Activated T-helper 2 cell treated with anti-CD3 and anti-CD28 coated beads, Interferon-gamma antibody, Interleukin-2, Interleukin-4, amounts not matched to agents 10 μg/mL and 5 μg/mL and 100 μg/mL, durations not matched to agents 14 hours and 24 hours and 36 hours (primary cell): ENCODE results near the gene FAM13C. TPM values are rescaled to one million over a fixed set of nuclear protein-coding genes. Genes with fewer than 3 reads are reported as not detected.
"Not testable (repeated sequence)": the region's sequence is repeated elsewhere in the genome, so short reads cannot be mapped to it uniquely, and the experiment has no call there.

Experiments
- DNase-seq: peaks from one replicate; pipeline ENCODE4 v3.0.0; 2021; ENCODE audit warnings: low spot score
- H3K27ac Mint-ChIP-seq: one replicate; pipeline ENCODE4 v1.8.0; 2021; ENCODE audit warnings: mixed read lengths
- H3K27me3 Mint-ChIP-seq: one replicate; pipeline ENCODE4 v1.8.0; 2021; ENCODE audit warnings: low read depth, mixed read lengths
- H3K36me3 Mint-ChIP-seq: one replicate; pipeline ENCODE4 v1.8.0; 2021; ENCODE audit warnings: low read depth, mixed read lengths
- H3K4me1 Mint-ChIP-seq: one replicate; pipeline ENCODE4 v1.8.0; 2021; ENCODE audit warnings: low read depth, mixed read lengths
- H3K4me3 Mint-ChIP-seq: one replicate; pipeline ENCODE4 v1.8.0; 2021; ENCODE audit warnings: low read depth, mild to moderate bottlenecking, moderate library complexity, mixed read lengths
- H3K9me3 Mint-ChIP-seq: one replicate; pipeline ENCODE4 v1.8.0; 2021; ENCODE audit warnings: mixed read lengths
- intact Hi-C: fragments of 100-400 bp; cut with micrococcal nuclease; formaldehyde crosslinking; loops from one replicate; pipeline ENCODE4 v1.15.1; 2023
- total RNA-seq: library from RNA; stranded (reverse); gene quantifications from 2 replicates; pipeline ENCODE4 v1.2.3, GENCODE V29; 2022

FAM13C gene
- total RNA-seq, 1 donor from 2014 or later: not detected

DNA sequence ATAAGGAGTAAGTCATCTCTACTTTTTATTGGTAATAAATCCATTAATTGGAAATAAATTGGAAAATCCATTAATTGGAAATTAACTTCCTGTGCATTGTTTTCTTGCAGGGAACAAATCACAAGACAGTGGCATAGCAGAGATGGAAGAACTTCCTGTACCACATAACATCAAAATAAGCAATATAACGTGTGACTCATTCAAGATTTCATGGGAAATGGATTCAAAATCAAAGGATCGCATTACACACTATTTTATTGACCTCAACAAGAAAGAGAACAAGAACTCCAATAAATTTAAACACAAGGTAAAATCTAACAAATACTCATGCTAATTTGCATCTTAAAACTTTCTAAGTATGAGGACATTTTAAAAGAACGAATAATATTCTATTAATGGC is 128.2 kb downstream of the FAM13C start:
- no peak for DNase-seq
- intact Hi-C loops: no loop called here
- Mint-ChIP-seq H3K27ac (no peak overlapping the region), H3K27me3 (no peaks in the 10 kb centered on the region), H3K4me1 (no peaks in the 10 kb centered on the region), H3K9me3 (no peaks in the 10 kb centered on the region), H3K4me3 (no peak overlapping the region), H3K36me3 (no peaks in the 10 kb centered on the region)

DNA sequence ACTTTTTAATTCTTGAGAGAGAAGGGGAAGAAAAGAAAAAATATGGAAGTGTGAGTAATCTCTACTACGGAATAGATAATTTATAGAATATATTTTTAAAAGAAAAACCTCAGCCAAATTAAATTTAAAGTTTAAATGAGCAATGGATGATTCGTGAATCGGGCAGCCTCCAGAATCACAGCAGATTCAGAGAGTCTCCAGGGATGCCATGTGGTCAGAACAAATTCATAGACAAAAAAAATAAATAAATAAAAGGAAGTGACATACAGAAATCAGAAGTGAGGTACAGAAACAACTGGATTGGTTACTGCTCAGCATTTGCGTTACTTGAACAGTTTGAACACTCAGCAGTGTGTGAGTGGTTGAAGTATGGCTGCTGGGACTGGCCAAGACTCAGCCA is 132.9 kb downstream of the FAM13C start:
- intact Hi-C loops: no loop called here

DNA sequence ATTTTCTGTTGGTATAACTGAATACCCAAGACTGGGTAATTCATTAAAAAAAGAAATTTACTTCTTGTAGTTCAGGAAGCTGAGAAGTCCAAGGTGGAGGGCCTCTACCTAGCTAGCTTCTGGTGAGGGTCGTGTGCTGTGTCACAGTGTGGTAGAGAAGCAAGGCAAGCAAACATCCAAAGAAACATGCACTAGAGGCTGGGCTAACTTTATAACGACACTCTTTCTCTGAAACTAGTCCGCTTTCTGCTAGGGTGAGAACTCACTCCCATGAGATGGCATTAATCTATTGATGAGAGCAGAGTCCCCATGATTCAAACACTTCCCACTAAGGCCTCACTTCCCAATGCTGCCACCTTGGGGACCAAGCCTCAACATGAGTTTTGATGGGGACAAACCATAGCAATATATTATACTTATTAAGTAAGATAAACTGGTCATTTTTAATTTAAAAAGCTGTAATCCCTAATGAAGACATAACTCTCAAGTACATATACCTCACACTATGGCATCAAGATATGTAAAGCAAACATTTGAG is 135.1 kb downstream of the FAM13C start:
- intact Hi-C loops: no loop called here
- Mint-ChIP-seq H3K27me3 (no peaks in the 10 kb centered on the region), H3K36me3 (no peaks in the 10 kb centered on the region), H3K4me3 (no peak overlapping the region), H3K9me3 (no peaks in the 10 kb centered on the region), H3K27ac (no peak overlapping the region), H3K4me1 (no peaks in the 10 kb centered on the region)
- DNase-seq: no peak

More for the DNA sequence above, 132.9 kb downstream of the FAM13C start:
- no peak overlapping the region for H3K27ac Mint-ChIP-seq
- H3K9me3 Mint-ChIP-seq: no peaks in the 10 kb centered on the region
- H3K27me3 Mint-ChIP-seq: no peaks in the 10 kb centered on the region
- H3K36me3 Mint-ChIP-seq: no peaks in the 10 kb centered on the region
- H3K4me3 Mint-ChIP-seq: no peak overlapping the region
- no peak for DNase-seq
- no peaks in the 10 kb centered on the region for H3K4me1 Mint-ChIP-seq

DNA sequence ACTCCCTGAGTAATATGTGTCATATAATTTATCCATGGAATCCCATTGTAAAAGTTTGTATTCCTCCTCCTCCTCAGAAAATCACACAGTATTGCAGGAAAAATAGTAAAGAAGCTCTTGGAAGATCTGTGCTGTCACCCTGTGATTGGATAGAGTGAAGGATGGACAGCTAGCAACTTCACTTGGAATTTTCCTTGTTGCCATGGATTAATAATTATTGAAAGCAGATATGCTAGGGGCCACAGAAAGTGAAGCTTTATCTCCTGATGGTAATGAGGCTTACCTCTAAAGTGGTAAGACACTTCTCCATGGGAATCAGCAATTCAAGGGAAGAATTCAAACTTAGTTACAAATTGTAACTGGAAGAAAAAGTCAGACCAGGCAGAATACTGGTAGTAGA is 137.1 kb downstream of the FAM13C start:
- H3K27me3 Mint-ChIP-seq: no peaks in the 10 kb centered on the region
- H3K4me1 Mint-ChIP-seq: no peaks in the 10 kb centered on the region
- no peaks in the 10 kb centered on the region for H3K9me3 Mint-ChIP-seq
- H3K27ac Mint-ChIP-seq: no peak overlapping the region
- DNase-seq: no peak
- no peaks in the 10 kb centered on the region for H3K36me3 Mint-ChIP-seq
- intact Hi-C loops: no loop called here
- H3K4me3 Mint-ChIP-seq: no peak overlapping the region

DNA sequence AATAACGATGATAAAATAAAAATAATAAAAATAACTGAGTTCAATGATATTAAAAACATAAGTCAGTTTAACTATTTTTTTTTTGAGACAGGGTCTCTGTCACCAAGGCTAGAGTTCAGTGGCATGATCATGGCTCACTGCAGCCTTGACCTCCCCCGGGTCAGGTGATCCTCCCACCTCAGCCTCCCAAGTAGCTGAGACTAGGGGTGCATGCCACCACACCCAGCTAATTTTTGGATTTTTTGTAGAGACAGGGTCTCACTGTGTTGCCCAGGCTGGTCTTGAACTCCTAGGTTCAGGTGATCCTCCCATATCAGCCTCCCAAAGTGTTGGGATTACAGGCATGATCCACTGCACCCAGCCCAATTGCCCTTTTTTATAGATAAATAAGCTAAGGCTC is 138.8 kb downstream of the FAM13C start:
- H3K27me3 Mint-ChIP-seq, H3K4me3 Mint-ChIP-seq, H3K9me3 Mint-ChIP-seq, H3K36me3 Mint-ChIP-seq, H3K27ac Mint-ChIP-seq, H3K4me1 Mint-ChIP-seq, intact Hi-C loops, DNase-seq: not testable (repeated sequence)

DNA sequence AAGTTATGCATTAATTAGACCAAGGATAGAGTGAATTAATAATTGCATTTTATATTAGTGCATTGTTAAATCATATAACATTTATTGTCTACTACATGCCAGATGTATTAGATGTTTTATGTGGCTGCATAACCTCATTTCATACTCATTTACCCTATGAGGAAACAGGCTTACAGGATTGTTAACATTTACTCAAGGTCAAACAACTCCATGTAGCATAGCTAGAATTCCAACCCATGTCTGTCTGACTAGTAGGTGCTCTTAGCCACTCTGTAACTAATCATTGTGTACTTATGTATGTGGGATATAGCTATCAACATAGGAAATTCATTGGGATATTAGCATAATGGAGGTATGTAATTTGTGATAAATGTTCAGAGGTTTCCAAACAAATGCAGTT is 139.6 kb downstream of the FAM13C start:
- H3K27me3 Mint-ChIP-seq: no peaks in the 10 kb centered on the region
- intact Hi-C loops: no loop called here
- H3K27ac Mint-ChIP-seq: no peak overlapping the region
- no peaks in the 10 kb centered on the region for H3K9me3 Mint-ChIP-seq
- no peaks in the 10 kb centered on the region for H3K4me1 Mint-ChIP-seq
- DNase-seq: no peak
- H3K36me3 Mint-ChIP-seq: no peaks in the 10 kb centered on the region
- no peak overlapping the region for H3K4me3 Mint-ChIP-seq

DNA sequence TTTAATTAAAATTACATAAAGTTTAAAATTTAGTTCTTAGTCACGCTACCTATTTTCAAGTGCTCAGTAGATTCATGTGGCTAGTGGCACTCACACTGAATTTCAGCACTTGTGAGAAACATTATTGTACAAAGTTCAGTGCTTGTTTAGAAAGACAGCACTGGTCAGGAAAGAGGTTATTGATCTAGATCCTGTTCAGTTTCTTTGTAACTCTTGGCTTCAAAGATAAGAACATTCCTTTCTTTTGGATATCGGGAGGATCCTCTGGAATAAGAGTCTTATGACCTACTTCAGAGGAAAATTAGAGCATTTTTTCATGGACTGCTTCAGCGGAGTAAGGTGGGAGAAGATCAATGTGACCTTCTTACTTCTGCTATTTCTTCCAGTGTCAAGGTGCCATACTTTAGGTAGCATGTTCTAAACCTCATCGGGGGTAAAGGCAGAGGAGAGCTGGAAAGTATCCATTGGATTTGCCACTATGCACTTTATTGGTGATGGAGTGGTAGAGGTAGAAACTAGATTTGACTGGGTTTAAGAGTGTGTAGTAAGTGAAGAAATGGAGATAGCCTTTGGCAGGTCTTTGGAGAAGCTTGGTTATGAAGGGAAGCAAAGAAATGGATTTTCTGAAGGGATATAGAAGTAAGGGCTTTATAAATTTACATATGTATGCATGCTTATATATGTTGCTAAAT is 146.0 kb downstream of the FAM13C start:
- no peaks in the 10 kb centered on the region for H3K9me3 Mint-ChIP-seq

DNA sequence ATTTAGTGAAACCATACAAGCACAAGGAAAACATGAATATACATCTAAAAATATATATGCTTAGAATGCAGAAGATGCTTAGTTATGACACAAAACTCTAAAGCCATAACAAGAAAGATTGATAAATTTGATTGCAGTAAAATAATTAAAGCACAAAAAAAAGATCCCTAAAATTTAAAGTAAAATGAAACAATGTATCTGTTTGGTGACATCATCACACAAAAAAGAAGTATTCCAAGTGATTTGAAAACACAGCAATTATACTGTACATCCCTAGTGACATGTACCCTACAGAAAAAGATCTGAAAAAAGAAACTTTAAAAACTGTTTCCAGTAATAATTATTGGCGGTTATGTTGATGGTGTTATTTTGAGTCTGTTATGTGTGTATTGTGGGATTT is 148.2 kb downstream of the FAM13C start:
- intact Hi-C loops: no loop called here

More for the DNA sequence above, 146.0 kb downstream of the FAM13C start:
- H3K4me1 Mint-ChIP-seq: no peaks in the 10 kb centered on the region
- no peaks in the 10 kb centered on the region for H3K36me3 Mint-ChIP-seq
- H3K4me3 Mint-ChIP-seq: no peak overlapping the region
- H3K27ac Mint-ChIP-seq: no peak overlapping the region
- no peak for DNase-seq
- intact Hi-C loops: no loop called here
- H3K27me3 Mint-ChIP-seq: no peaks in the 10 kb centered on the region

DNA sequence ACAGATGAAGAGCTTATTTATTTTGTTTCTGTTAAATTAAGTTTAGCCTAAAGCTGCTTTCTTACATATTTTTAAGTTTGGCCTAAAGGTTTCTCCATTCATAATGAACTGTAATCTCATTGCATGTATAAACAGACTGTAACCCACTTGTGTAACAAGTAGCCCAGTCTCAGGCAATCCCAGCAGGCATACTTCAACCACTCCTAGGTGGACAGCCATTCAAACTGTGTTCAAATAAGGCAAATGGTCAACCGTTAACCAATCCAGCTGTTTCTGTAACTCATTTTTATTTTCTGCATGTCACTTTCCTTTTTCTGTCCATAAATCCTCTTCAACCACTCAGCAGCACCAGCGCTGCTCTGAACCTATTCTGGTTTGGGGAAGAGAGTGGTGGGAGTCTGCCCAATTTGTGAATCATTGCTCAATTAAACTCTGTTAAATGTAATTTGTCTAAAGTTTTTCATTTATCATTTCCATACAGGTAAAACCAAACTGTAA is 150.0 kb downstream of the FAM13C start:
- H3K9me3 Mint-ChIP-seq: no peaks in the 10 kb centered on the region
- H3K4me1 Mint-ChIP-seq: no peaks in the 10 kb centered on the region
- H3K27me3 Mint-ChIP-seq: no peaks in the 10 kb centered on the region
- H3K27ac Mint-ChIP-seq: no peak overlapping the region
- intact Hi-C loops: no loop called here
- no peak for DNase-seq
- H3K4me3 Mint-ChIP-seq: no peak overlapping the region
- H3K36me3 Mint-ChIP-seq: no peaks in the 10 kb centered on the region

More for the DNA sequence above, 148.2 kb downstream of the FAM13C start:
- Mint-ChIP-seq H3K36me3 (no peaks in the 10 kb centered on the region), H3K4me1 (no peaks in the 10 kb centered on the region), H3K4me3 (no peak overlapping the region), H3K9me3 (no peaks in the 10 kb centered on the region), H3K27ac (no peak overlapping the region), H3K27me3 (no peaks in the 10 kb centered on the region)
- no peak for DNase-seq

DNA sequence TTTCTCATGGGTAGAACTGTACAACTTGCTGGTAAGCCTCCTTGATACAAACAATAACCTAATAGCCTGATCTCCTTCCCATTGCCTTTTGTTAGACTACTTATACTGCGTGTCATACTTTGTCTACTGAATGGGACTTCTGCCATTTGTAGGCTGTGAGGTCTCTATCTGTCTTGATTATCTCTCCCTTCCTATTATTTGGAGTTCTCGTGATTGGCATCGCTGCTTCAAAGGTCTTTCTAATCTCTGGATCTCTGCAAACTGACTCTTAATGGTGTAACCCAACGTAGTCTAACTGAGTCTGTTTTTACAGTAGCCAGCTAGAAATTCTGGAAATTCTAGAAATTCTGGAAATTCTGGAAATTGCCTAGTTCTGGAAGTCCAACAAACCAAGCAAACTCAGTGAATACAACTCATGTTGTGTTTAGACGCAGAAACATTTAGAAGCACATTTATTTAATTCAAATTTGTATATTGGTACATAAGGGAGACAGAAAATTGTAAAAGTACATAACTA is 156.1 kb downstream of the FAM13C start:
- no peak for DNase-seq
- H3K4me1 Mint-ChIP-seq: no peaks in the 10 kb centered on the region
- no peaks in the 10 kb centered on the region for H3K36me3 Mint-ChIP-seq
- peaks cover 6% of the 10 kb centered on the region for H3K9me3 Mint-ChIP-seq
- H3K27ac Mint-ChIP-seq: no peak overlapping the region
- H3K27me3 Mint-ChIP-seq: no peaks in the 10 kb centered on the region
- H3K4me3 Mint-ChIP-seq: no peak overlapping the region
- intact Hi-C loops: no loop called here

Other genes starting within 250 kb of the FAM13C start
- not detected in 2 replicates for gene PHYHIPL, start 185.9 kb downstream of the FAM13C start, total RNA-seq